Calu3 (cell line): ENCODE results near the gene ADTRP. TPM values are rescaled to one million over a fixed set of nuclear protein-coding genes. Genes with fewer than 3 reads are reported as not detected.

Source experiments
- BruUV-seq: library from RNA; stranded (reverse); fragments of 400-500 nt; replicated peaks from 2 replicates; lab custom pipeline; 2021; lab: Mats Ljungman, UMichigan
- CTCF ChIA-PET: fragments of 300-600 bp; sonication (Branson Sonifier 250); formaldehyde crosslinking; loops from one replicate; lab custom pipeline; 2022; ENCODE audit warnings: antibody characterized with exemption; lab: Charles Lee
- DNase-seq: peaks from one replicate; pipeline ENCODE4 v3.0.0; 2022
- H3K27ac Mint-ChIP-seq: one replicate; pipeline ENCODE4 v1.8.0; 2022; ENCODE audit warnings: mixed read lengths; ENCODE audit not compliant: unreplicated experiment
- H3K27me3 Mint-ChIP-seq: one replicate; pipeline ENCODE4 v1.8.0; 2022; ENCODE audit warnings: mixed read lengths; ENCODE audit not compliant: unreplicated experiment
- H3K36me3 Mint-ChIP-seq: one replicate; pipeline ENCODE4 v1.8.0; 2022; ENCODE audit warnings: mild to moderate bottlenecking, moderate library complexity, mixed read lengths; ENCODE audit not compliant: insufficient read depth, unreplicated experiment
- H3K4me1 Mint-ChIP-seq: one replicate; pipeline ENCODE4 v1.8.0; 2022; ENCODE audit warnings: mild to moderate bottlenecking, low read depth, mixed read lengths; ENCODE audit not compliant: unreplicated experiment
- H3K4me3 Mint-ChIP-seq: one replicate; pipeline ENCODE4 v1.8.0; 2022; ENCODE audit warnings: mild to moderate bottlenecking, low read depth, moderate library complexity, mixed read lengths; ENCODE audit not compliant: unreplicated experiment
- H3K9me3 Mint-ChIP-seq: one replicate; pipeline ENCODE4 v1.8.0; 2022; ENCODE audit warnings: low read depth, mixed read lengths; ENCODE audit not compliant: unreplicated experiment
- intact Hi-C: fragments of 100-400 bp; cut with micrococcal nuclease; formaldehyde crosslinking; loops from one replicate; pipeline ENCODE4 v1.10.0; 2022; ENCODE audit not compliant: unreplicated experiment
- total RNA-seq: library from RNA; stranded (reverse); gene quantifications from 2 replicates; pipeline ENCODE4 v1.2.3, GENCODE V29; 2022
- TF ChIP-seq, protein P1 (sequence below): fragments of 200-600 bp; IDR thresholded peaks from one replicate; pipeline ENCODE4 v1.8.0; 2022; ENCODE audit warnings: antibody characterized with exemption; ENCODE audit not compliant: unreplicated experiment

ADTRP gene
- total RNA-seq, 1 experiment from 2014 or later: 0.54 TPM

DNA sequence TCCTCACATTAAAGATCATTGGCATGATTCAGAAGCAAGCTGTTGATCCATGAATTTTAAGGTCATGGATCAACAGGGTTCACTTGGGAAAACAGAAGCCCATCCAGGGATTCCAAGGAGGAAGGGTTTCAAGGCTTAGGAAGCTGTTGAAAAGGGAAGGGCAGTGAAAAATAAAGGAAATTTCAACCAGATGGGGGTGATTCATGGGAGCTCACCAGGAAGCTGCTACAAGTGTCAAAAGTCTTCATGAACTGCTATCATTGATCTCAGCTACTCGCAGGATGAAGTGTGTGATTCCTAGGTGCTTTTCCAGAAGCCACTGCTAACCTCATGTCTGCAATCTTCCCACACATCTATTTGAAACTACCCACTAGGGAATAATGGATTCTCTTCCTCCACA, 26.2 kb downstream of the ADTRP start:
- Mint-ChIP-seq H3K9me3 (peaks cover 2% of the 10 kb centered on the region), H3K27me3 (no peaks in the 10 kb centered on the region), H3K27ac (no peak overlapping the region), H3K4me3 (no peak overlapping the region), H3K36me3 (no peaks in the 10 kb centered on the region), H3K4me1 (no peaks in the 10 kb centered on the region)
- CTCF ChIA-PET: no interaction called here
- intact Hi-C loops: no loop called here
- TF ChIP-seq, protein P1, sequence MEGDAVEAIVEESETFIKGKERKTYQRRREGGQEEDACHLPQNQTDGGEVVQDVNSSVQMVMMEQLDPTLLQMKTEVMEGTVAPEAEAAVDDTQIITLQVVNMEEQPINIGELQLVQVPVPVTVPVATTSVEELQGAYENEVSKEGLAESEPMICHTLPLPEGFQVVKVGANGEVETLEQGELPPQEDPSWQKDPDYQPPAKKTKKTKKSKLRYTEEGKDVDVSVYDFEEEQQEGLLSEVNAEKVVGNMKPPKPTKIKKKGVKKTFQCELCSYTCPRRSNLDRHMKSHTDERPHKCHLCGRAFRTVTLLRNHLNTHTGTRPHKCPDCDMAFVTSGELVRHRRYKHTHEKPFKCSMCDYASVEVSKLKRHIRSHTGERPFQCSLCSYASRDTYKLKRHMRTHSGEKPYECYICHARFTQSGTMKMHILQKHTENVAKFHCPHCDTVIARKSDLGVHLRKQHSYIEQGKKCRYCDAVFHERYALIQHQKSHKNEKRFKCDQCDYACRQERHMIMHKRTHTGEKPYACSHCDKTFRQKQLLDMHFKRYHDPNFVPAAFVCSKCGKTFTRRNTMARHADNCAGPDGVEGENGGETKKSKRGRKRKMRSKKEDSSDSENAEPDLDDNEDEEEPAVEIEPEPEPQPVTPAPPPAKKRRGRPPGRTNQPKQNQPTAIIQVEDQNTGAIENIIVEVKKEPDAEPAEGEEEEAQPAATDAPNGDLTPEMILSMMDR: no peak
- no peak for DNase-seq
- BruUV-seq: no TSS peak

DNA sequence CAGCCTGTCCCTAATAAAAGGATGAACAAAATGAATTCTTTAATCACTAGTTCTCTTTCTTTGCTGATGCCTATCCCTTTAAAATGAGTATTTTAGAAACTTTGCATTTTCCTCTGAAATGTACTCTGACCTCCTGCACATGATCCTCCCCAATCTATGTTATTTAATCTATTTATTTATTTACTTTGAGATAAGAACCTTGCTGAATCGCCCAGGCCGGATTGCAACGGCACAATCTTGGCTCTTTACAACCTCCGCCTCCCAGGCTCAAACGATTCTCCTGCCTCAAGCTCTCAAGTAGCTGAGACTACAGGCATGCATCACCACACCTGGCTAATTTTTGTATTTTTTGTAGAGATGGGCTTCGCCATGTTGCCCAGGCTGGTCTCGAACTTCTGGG, 27.9 kb downstream of the ADTRP start:
- intact Hi-C loops: no loop called here
- no peaks in the 10 kb centered on the region for H3K9me3 Mint-ChIP-seq
- no peaks in the 10 kb centered on the region for H3K36me3 Mint-ChIP-seq
- no peak for DNase-seq
- H3K27me3 Mint-ChIP-seq: no peaks in the 10 kb centered on the region
- H3K4me3 Mint-ChIP-seq: no peak overlapping the region
- TF ChIP-seq, protein P1: no peak
- H3K27ac Mint-ChIP-seq: no peak overlapping the region
- BruUV-seq: no TSS peak
- H3K4me1 Mint-ChIP-seq: no peaks in the 10 kb centered on the region
- CTCF ChIA-PET: interaction anchor here (0.6 kb wide), 1 partner anchor 14 kb away, joined by 3 read pairs; no protein-coding TSS in a partner anchor

DNA sequence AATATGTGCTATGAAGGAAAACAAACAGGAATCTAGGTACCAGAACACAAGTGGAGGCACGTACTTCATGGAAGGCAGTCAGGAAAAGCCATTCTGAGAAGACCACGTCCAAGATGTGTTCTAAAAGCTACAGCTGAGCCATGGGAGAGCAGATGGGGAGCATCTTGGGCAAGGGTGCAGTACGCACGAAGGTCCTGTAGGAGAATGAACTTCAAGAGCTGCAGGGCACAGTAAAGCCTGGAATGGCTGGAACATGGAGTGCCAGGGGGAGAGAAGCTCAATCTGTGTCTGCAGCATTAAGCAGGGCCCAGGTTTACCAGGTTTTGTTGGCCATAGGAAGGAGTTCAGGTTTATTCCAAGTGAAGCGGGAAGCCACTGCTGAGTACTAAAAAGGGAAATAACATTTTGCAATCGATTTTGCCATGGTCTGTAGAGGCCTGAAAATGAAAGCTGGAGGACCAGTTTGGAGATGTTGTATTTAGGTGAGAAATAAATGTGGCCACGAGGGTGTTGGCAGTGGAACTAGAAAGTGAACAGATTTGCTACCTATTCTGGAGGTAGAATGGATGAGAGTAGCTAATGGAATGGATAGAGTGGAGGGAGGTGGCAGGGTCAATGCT, 29.9 kb downstream of the ADTRP start:
- intact Hi-C loops: no loop called here

DNA sequence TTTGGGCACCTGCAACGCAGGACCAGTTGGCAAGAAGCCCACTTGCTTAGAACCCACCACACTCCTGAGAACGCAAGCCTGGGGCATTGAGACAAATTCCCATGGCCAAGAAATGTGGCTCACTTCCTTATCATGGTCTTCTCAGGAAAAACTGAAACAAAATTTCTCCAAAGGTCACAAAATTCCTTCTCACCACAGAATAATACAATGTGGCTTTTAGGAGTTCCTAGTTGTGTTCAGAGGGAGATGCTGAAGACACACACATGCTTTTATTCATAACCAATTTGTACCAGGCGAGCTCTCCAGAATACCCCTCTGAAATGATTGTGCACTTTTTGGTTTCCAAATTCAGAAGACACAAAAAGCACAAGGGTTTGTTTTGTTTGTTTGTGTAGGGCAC, 31.6 kb downstream of the ADTRP start:
- no peak for DNase-seq
- H3K9me3 Mint-ChIP-seq: peaks cover 2% of the 10 kb centered on the region
- CTCF ChIA-PET: no interaction called here
- TF ChIP-seq, protein P1: no peak
- H3K4me1 Mint-ChIP-seq: no peaks in the 10 kb centered on the region
- no TSS peak for BruUV-seq
- intact Hi-C loops: no loop called here
- H3K27me3 Mint-ChIP-seq: no peaks in the 10 kb centered on the region
- H3K27ac Mint-ChIP-seq: no peak overlapping the region
- H3K4me3 Mint-ChIP-seq: no peak overlapping the region
- no peaks in the 10 kb centered on the region for H3K36me3 Mint-ChIP-seq

More for the DNA sequence above, 29.9 kb downstream of the ADTRP start:
- H3K27me3 Mint-ChIP-seq: no peaks in the 10 kb centered on the region
- H3K27ac Mint-ChIP-seq: no peak overlapping the region
- H3K4me1 Mint-ChIP-seq: no peaks in the 10 kb centered on the region
- no TSS peak for BruUV-seq
- TF ChIP-seq, protein P1: no peak
- no peak overlapping the region for H3K4me3 Mint-ChIP-seq
- H3K9me3 Mint-ChIP-seq: peaks cover 2% of the 10 kb centered on the region
- H3K36me3 Mint-ChIP-seq: no peaks in the 10 kb centered on the region
- CTCF ChIA-PET: no interaction called here
- no peak for DNase-seq
